Sigmoid colon (tissue), 4 donors: ENCODE data around the gene NID2.

Experiments
- POLR2A ChIP-seq, 2 donors: fragments of 450-650 bp; IDR thresholded peaks; one replicate each; pipeline ENCODE4 v1.6.1; 2016; ENCODE audit warnings: antibody characterized with exemption in 2 of 2, mild to moderate bottlenecking in 2 of 2, moderate library complexity in 2 of 2
- POLR2AphosphoS5 ChIP-seq, 4 donors: sonication (generic); formaldehyde crosslinking; IDR thresholded peaks; one replicate each; pipeline ENCODE4 v1.6.1; 2017; ENCODE audit warnings: antibody characterized with exemption in 4 of 4
- TF ChIP-seq, protein P1 (sequence below), 4 experiments: fragments of 450-650 bp in 3 of 4; fragments of 200-600 bp in 1 of 4; IDR thresholded peaks; one replicate each; pipeline ENCODE4 v1.5.1; 2016 to 2019; ENCODE audit warnings: antibody characterized with exemption in 4 of 4, mild to moderate bottlenecking in 3 of 4, moderate library complexity in 2 of 4

DNA sequence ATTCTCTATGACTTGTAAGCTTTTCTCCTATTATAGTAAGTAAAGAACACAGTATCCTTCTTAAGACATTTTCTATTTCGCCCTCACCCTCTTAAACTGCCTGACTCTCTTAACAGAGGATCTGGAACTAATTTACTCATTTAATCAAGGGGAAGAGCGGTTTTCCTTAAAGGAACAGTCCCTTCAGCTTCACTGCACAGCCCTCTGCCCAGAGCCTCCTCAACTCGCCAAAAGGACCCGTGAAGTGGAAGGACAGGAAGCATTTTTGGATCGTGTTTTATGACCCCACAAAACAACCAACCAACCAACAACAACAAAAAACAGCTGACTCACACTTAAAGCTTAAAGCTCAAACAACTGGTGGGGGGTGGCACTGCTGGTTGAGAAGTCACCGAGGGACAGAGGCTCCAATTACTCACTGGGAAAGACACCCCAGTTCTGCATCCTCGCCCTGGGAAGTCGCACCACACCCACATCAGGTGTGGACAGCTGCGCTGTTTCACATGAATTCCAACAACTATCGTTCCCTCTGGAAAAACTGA lies 35.7 kb downstream of the NID2 start:
- TF ChIP-seq POLR2A (IDR thresholded peaks at IDR 0.05) = no peak
- TF ChIP-seq, protein P1, sequence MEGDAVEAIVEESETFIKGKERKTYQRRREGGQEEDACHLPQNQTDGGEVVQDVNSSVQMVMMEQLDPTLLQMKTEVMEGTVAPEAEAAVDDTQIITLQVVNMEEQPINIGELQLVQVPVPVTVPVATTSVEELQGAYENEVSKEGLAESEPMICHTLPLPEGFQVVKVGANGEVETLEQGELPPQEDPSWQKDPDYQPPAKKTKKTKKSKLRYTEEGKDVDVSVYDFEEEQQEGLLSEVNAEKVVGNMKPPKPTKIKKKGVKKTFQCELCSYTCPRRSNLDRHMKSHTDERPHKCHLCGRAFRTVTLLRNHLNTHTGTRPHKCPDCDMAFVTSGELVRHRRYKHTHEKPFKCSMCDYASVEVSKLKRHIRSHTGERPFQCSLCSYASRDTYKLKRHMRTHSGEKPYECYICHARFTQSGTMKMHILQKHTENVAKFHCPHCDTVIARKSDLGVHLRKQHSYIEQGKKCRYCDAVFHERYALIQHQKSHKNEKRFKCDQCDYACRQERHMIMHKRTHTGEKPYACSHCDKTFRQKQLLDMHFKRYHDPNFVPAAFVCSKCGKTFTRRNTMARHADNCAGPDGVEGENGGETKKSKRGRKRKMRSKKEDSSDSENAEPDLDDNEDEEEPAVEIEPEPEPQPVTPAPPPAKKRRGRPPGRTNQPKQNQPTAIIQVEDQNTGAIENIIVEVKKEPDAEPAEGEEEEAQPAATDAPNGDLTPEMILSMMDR (IDR thresholded peaks at IDR 0.05) = no peak
- TF ChIP-seq POLR2AphosphoS5 (IDR thresholded peaks at IDR 0.05) = no peak
